HEK293 (cell line): ENCODE measurements around the gene ZNF768.

Source experiments
- CTCF ChIA-PET: fragments of 350-600 bp; formaldehyde crosslinking; extraction: SDS; loops from one replicate; lab custom pipeline; 2021; ENCODE audit warnings: antibody characterized with exemption; lab: Yijun Ruan, JAX
- POLR2A ChIA-PET: fragments of 300-600 bp; formaldehyde crosslinking; extraction: SDS; loops from one replicate; lab custom pipeline; 2020; ENCODE audit warnings: antibody characterized with exemption, inconsistent platforms; lab: Yijun Ruan, JAX
- H3K27ac ChIP-seq: fragments of 200-500 bp; sonication (Bioruptor generic); 2 replicates; pipeline ENCODE4 v1.5.1; 2014; ENCODE audit warnings: low read depth, low read length, control low read depth, inconsistent platforms; ENCODE audit errors: extremely low read depth
- H3K36me3 ChIP-seq, 2 experiments: fragments of 200-500 bp in 1 of 2; sonication (Bioruptor generic) in 1 of 2; 1 replicate in 1 of 2; 2 replicates in 1 of 2; pipeline ENCODE4 v1.5.1; 2014 to 2017; ENCODE audit warnings: inconsistent platforms in 2 of 2, low read length in 2 of 2; ENCODE audit not compliant: control insufficient read depth in 2 of 2, insufficient read depth in 1 of 2
- H3K4me1 ChIP-seq: fragments of 200-500 bp; sonication (Bioruptor generic); 2 replicates; pipeline ENCODE4 v1.5.1; 2014; ENCODE audit warnings: mild to moderate bottlenecking, low read length, inconsistent platforms; ENCODE audit not compliant: control insufficient read depth, insufficient read depth
- H3K4me3 ChIP-seq: 2 replicates; pipeline ENCODE4 v1.5.1; 2011; ENCODE audit warnings: low read depth, mild to moderate bottlenecking, control low read depth, low read length, moderate library complexity
- H3K9me3 ChIP-seq: fragments of 200-500 bp; sonication (Bioruptor generic); 2 replicates; pipeline ENCODE4 v1.5.1; 2014; ENCODE audit warnings: low read depth, low read length, inconsistent platforms; ENCODE audit not compliant: control insufficient read depth, insufficient read depth
- EGR2 ChIP-seq: fragments of 450-650 bp; formaldehyde crosslinking; IDR thresholded peaks from 2 replicates; pipeline ENCODE4 v1.5.1; 2016; ENCODE audit warnings: low read depth, missing biosample characterization, missing genetic modification characterization
- GFI1B ChIP-seq: fragments of 450-650 bp; formaldehyde crosslinking; IDR thresholded peaks from 2 replicates; pipeline ENCODE4 v1.5.1; 2016; ENCODE audit warnings: missing biosample characterization, missing genetic modification characterization
- HOXA7 ChIP-seq: sonication (generic); formaldehyde crosslinking; IDR thresholded peaks from 2 replicates; pipeline ENCODE4 v1.8.1; 2022; ENCODE audit warnings: missing genetic modification reagents, borderline replicate concordance
- SCRT1 ChIP-seq: fragments of 450-650 bp; formaldehyde crosslinking; IDR thresholded peaks from 2 replicates; pipeline ENCODE4 v1.5.1; 2016; ENCODE audit warnings: missing biosample characterization, missing genetic modification characterization, borderline replicate concordance
- ZBTB17 ChIP-seq: fragments of 450-650 bp; formaldehyde crosslinking; IDR thresholded peaks from 2 replicates; pipeline ENCODE4 v1.5.1; 2016; ENCODE audit warnings: missing biosample characterization, missing genetic modification characterization
- ZBTB21 ChIP-seq: fragments of 450-650 bp; formaldehyde crosslinking; IDR thresholded peaks from 2 replicates; pipeline ENCODE4 v1.5.1; 2017; ENCODE audit warnings: missing biosample characterization, missing genetic modification characterization
- ZBTB7A ChIP-seq: fragments of 450-650 bp; formaldehyde crosslinking; IDR thresholded peaks from 2 replicates; pipeline ENCODE4 v1.5.1; 2016; ENCODE audit warnings: low read depth, missing biosample characterization, missing genetic modification characterization
- ZEB2 ChIP-seq: fragments of 450-650 bp; formaldehyde crosslinking; IDR thresholded peaks from 2 replicates; pipeline ENCODE4 v1.5.1; 2016; ENCODE audit warnings: missing biosample characterization, missing genetic modification characterization
- ZFHX2 ChIP-seq: fragments of 450-650 bp; formaldehyde crosslinking; conservative IDR thresholded peaks from 2 replicates; pipeline ENCODE4 v1.5.1; 2016; ENCODE audit warnings: missing biosample characterization, missing genetic modification characterization
- ZFP69B ChIP-seq: fragments of 450-650 bp; formaldehyde crosslinking; IDR thresholded peaks from 2 replicates; pipeline ENCODE4 v1.5.1; 2016; ENCODE audit warnings: missing biosample characterization, missing genetic modification characterization
- ZIC2 ChIP-seq: fragments of 450-650 bp; formaldehyde crosslinking; IDR thresholded peaks from 2 replicates; pipeline ENCODE4 v1.5.1; 2016; ENCODE audit warnings: missing biosample characterization, missing genetic modification characterization
- ZNF10 ChIP-seq: fragments of 450-650 bp; formaldehyde crosslinking; IDR thresholded peaks from 2 replicates; pipeline ENCODE4 v1.5.1; 2017; ENCODE audit warnings: missing biosample characterization, missing genetic modification characterization
- ZNF146 ChIP-seq: fragments of 450-650 bp; formaldehyde crosslinking; IDR thresholded peaks from 2 replicates; pipeline ENCODE4 v1.5.1; 2016; ENCODE audit warnings: missing biosample characterization, missing genetic modification characterization
- ZNF23 ChIP-seq: fragments of 450-650 bp; formaldehyde crosslinking; IDR thresholded peaks from 2 replicates; pipeline ENCODE4 v1.5.1; 2016; ENCODE audit warnings: missing biosample characterization, missing genetic modification characterization, borderline replicate concordance
- ZNF274 ChIP-seq, 2 experiments: fragments of 200-500 bp in 1 of 2; fragments of 450-650 bp in 1 of 2; sonication (Bioruptor generic) in 1 of 2; formaldehyde crosslinking in 1 of 2; IDR thresholded peaks; 2 replicates each; pipeline versions ENCODE4 v1.5.1 to v1.6.1; 2014 to 2016; ENCODE audit warnings: borderline replicate concordance in 1 of 2, inconsistent platforms in 1 of 2, low read length in 1 of 2, missing biosample characterization in 1 of 2, missing genetic modification characterization in 1 of 2
- ZNF416 ChIP-seq: fragments of 450-650 bp; formaldehyde crosslinking; IDR thresholded peaks from 2 replicates; pipeline ENCODE4 v1.5.1; 2016; ENCODE audit warnings: missing biosample characterization, missing genetic modification characterization
- ZNF48 ChIP-seq: fragments of 450-650 bp; formaldehyde crosslinking; IDR thresholded peaks from 2 replicates; pipeline ENCODE4 v1.5.1; 2016; ENCODE audit warnings: missing biosample characterization, missing genetic modification characterization
- ZNF544 ChIP-seq: fragments of 450-650 bp; formaldehyde crosslinking; IDR thresholded peaks from 2 replicates; pipeline ENCODE4 v1.5.0; 2017; ENCODE audit warnings: missing biosample characterization, missing genetic modification characterization
- ZNF549 ChIP-seq: fragments of 450-650 bp; IDR thresholded peaks from 2 replicates; pipeline ENCODE4 v1.5.1; 2018; ENCODE audit warnings: missing biosample characterization, missing genetic modification characterization, mild to moderate bottlenecking, inconsistent platforms, moderate library complexity
- ZNF571 ChIP-seq: fragments of 450-650 bp; formaldehyde crosslinking; IDR thresholded peaks from 2 replicates; pipeline ENCODE4 v1.5.0; 2017; ENCODE audit warnings: missing biosample characterization, missing genetic modification characterization
- ZNF596 ChIP-seq: fragments of 450-650 bp; IDR thresholded peaks from 2 replicates; pipeline ENCODE4 v1.5.0; 2018; ENCODE audit warnings: missing biosample characterization, mild to moderate bottlenecking, missing genetic modification characterization, moderate library complexity
- ZNF600 ChIP-seq: fragments of 450-650 bp; formaldehyde crosslinking; IDR thresholded peaks from 2 replicates; pipeline ENCODE4 v1.5.1; 2016; ENCODE audit warnings: missing biosample characterization, missing genetic modification characterization
- ZNF792 ChIP-seq: fragments of 450-650 bp; formaldehyde crosslinking; IDR thresholded peaks from 2 replicates; pipeline ENCODE4 v1.5.1; 2016; ENCODE audit warnings: missing biosample characterization, missing genetic modification characterization
- ZNF837 ChIP-seq: fragments of 450-650 bp; formaldehyde crosslinking; IDR thresholded peaks from 2 replicates; pipeline ENCODE4 v1.5.1; 2016; ENCODE audit warnings: missing biosample characterization, missing genetic modification characterization
- ZSCAN16 ChIP-seq: fragments of 450-650 bp; formaldehyde crosslinking; IDR thresholded peaks from 2 replicates; pipeline ENCODE4 v1.5.1; 2016; ENCODE audit warnings: missing biosample characterization, missing genetic modification characterization
- TF ChIP-seq, protein P1 (sequence below): fragments of 450-650 bp; formaldehyde crosslinking; IDR thresholded peaks from 2 replicates; pipeline ENCODE4 v1.5.1; 2016; ENCODE audit warnings: missing biosample characterization, missing genetic modification characterization
- TF ChIP-seq, protein P2 (sequence below): IDR thresholded peaks from 2 replicates; pipeline ENCODE4 v1.6.1; 2011; ENCODE audit warnings: mild to moderate bottlenecking, low read depth, low read length, borderline replicate concordance
- TF ChIP-seq, protein P3 (sequence below): fragments of 450-650 bp; formaldehyde crosslinking; IDR thresholded peaks from 2 replicates; pipeline ENCODE4 v1.5.1; 2016; ENCODE audit warnings: missing biosample characterization, missing genetic modification characterization
- TF ChIP-seq, protein P4 (sequence below): fragments of 450-650 bp; formaldehyde crosslinking; IDR thresholded peaks from 2 replicates; pipeline ENCODE4 v1.5.1; 2016; ENCODE audit warnings: missing biosample characterization, missing genetic modification characterization, borderline replicate concordance

ZNF768 gene

DNA sequence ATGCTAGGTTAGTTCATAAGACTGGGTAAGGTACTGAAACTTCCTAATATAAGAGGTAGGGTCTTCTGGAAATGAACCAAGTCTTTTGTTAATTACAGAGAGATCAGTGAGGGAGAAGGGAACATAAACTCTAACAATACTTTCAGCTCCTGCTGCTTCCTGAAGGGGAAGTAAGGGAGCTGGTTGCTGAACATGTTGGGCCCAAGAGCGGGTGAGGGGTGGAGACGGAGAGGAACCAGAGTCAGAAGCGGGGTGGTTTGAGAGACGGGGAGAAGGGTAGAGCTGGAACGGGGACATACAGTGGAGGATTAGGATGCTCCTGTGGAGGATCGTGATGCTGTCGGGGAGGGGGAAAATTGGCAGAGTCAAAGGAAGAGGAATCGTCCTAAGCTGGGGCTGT is 19.7 kb upstream of the ZNF768 start:
- ChIA-PET POLR2A (interaction anchor here (0.6 kb wide), 1 partner anchor 148 kb away, joined by 6 read pairs; no protein-coding TSS in a partner anchor), CTCF (interaction anchor here (1.6 kb wide), 1 partner anchor 70 kb away, joined by 4 read pairs; no protein-coding TSS in a partner anchor)
- TF ChIP-seq ZBTB7A (tag by site-specific recombination) (no peak), ZNF600 (0 out of 2 replicates have a peak, but pooled peaks have one; percentile 36), ZEB2 (tag by site-specific recombination) (no peak)
- TF ChIP-seq, protein P1, sequence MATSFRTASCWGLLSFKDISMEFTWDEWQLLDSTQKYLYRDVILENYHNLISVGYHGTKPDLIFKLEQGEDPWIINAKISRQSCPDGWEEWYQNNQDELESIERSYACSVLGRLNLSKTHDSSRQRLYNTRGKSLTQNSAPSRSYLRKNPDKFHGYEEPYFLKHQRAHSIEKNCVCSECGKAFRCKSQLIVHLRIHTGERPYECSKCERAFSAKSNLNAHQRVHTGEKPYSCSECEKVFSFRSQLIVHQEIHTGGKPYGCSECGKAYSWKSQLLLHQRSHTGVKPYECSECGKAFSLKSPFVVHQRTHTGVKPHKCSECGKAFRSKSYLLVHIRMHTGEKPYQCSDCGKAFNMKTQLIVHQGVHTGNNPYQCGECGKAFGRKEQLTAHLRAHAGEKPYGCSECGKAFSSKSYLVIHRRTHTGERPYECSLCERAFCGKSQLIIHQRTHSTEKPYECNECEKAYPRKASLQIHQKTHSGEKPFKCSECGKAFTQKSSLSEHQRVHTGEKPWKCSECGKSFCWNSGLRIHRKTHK (tag by site-specific recombination) = no peak
- Histone ChIP-seq H3K4me3 (no peak overlapping the region), H3K4me1 (peaks cover 17% of the 10 kb centered on the region), H3K36me3 (no peaks in the 10 kb centered on the region), H3K9me3 (no peaks in the 10 kb centered on the region), H3K27ac (no peak overlapping the region)

DNA sequence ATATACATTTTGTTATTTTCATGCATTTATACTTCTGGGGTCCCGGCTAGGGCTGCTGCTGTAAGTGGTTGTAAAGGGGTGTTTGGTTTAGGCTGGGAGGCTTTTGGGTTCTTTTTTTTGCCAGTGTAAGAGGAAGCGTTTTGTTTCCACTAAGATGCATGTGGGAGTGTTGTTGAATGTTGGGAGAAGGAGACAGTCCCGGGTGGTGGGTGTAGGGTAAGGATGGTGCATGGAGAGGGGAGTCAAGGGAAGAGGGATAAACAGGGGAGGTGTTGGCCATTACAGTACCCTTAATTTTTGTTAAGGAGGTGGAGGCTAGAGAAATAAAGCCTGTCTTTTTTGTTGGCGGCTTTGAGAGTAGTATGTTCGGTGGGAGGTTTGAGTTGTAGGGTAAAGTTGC is 16.7 kb upstream of the ZNF768 start:
- Histone ChIP-seq H3K36me3 (no peaks in the 10 kb centered on the region), H3K4me3 (no peak overlapping the region), H3K9me3 (no peaks in the 10 kb centered on the region), H3K4me1 (peaks cover 6% of the 10 kb centered on the region; the same call in 1 of the 2 replicates), H3K27ac (no peak overlapping the region)
- POLR2A ChIA-PET = interaction anchor here (0.7 kb wide), 1 partner anchor 11 kb away, joined by 5 read pairs; no protein-coding TSS in a partner anchor
- CTCF ChIA-PET = interaction anchor here (0.6 to 0.7 kb wide), 2 partner anchors 15 to 501 kb away, joined by 3 read pairs; partner anchors contain the start of gene ZNF764
- TF ChIP-seq ZFP69B (tag by site-specific recombination) = no peak
- no peak for TF ChIP-seq ZNF549
- TF ChIP-seq HOXA7 (CRISPR knock-in tag) = no peak
- no peak for TF ChIP-seq ZNF837 (tag by site-specific recombination)
- TF ChIP-seq, protein P2, sequence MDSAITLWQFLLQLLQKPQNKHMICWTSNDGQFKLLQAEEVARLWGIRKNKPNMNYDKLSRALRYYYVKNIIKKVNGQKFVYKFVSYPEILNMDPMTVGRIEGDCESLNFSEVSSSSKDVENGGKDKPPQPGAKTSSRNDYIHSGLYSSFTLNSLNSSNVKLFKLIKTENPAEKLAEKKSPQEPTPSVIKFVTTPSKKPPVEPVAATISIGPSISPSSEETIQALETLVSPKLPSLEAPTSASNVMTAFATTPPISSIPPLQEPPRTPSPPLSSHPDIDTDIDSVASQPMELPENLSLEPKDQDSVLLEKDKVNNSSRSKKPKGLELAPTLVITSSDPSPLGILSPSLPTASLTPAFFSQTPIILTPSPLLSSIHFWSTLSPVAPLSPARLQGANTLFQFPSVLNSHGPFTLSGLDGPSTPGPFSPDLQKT = no peak
- TF ChIP-seq ZNF48 (tag by site-specific recombination) = no peak
- 0 out of 2 replicates have a peak, but pooled peaks have one; percentile 9 for TF ChIP-seq ZBTB21 (tag by site-specific recombination)
- no peak for TF ChIP-seq ZNF792 (tag by site-specific recombination)
- TF ChIP-seq, protein P3, sequence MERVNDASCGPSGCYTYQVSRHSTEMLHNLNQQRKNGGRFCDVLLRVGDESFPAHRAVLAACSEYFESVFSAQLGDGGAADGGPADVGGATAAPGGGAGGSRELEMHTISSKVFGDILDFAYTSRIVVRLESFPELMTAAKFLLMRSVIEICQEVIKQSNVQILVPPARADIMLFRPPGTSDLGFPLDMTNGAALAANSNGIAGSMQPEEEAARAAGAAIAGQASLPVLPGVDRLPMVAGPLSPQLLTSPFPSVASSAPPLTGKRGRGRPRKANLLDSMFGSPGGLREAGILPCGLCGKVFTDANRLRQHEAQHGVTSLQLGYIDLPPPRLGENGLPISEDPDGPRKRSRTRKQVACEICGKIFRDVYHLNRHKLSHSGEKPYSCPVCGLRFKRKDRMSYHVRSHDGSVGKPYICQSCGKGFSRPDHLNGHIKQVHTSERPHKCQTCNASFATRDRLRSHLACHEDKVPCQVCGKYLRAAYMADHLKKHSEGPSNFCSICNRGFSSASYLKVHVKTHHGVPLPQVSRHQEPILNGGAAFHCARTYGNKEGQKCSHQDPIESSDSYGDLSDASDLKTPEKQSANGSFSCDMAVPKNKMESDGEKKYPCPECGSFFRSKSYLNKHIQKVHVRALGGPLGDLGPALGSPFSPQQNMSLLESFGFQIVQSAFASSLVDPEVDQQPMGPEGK (tag by site-specific recombination) = no peak; the same call in 1 of the 2 replicates
- no peak for TF ChIP-seq ZNF23 (tag by site-specific recombination)
- no peak for TF ChIP-seq ZIC2 (tag by site-specific recombination)
- TF ChIP-seq ZNF146 = no peak
- TF ChIP-seq ZNF596 (tag by site-specific recombination) = no peak
- TF ChIP-seq ZBTB17 = no peak
- TF ChIP-seq ZSCAN16 = no peak
- TF ChIP-seq ZNF416 (tag by site-specific recombination) = no peak
- TF ChIP-seq ZFHX2 (tag by site-specific recombination) = peak; percentile 78
- no peak for TF ChIP-seq GFI1B
- no peak for TF ChIP-seq ZNF544
- no peak for TF ChIP-seq SCRT1
- TF ChIP-seq, protein P4, sequence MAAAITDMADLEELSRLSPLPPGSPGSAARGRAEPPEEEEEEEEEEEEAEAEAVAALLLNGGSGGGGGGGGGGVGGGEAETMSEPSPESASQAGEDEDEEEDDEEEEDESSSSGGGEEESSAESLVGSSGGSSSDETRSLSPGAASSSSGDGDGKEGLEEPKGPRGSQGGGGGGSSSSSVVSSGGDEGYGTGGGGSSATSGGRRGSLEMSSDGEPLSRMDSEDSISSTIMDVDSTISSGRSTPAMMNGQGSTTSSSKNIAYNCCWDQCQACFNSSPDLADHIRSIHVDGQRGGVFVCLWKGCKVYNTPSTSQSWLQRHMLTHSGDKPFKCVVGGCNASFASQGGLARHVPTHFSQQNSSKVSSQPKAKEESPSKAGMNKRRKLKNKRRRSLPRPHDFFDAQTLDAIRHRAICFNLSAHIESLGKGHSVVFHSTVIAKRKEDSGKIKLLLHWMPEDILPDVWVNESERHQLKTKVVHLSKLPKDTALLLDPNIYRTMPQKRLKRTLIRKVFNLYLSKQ (tag by site-specific recombination) = no peak
- TF ChIP-seq ZNF571 = no peak
- TF ChIP-seq EGR2 (tag by site-specific recombination) = peak; percentile 89
- no peak for TF ChIP-seq ZNF274 (IDR thresholded peaks at IDR 0.05; ENCODE audit: low read length)
- no peak for TF ChIP-seq ZNF274 (tag by site-specific recombination; IDR thresholded peaks at IDR 0.05; ENCODE audit: borderline replicate concordance)
- no peak for TF ChIP-seq ZNF10 (tag by site-specific recombination)
